Mucosa of descending colon (tissue), 3 donors: ENCODE measurements around the gene GPC6. TPM values are rescaled to one million over a fixed set of nuclear protein-coding genes. Genes with fewer than 3 reads are reported as not detected.

Experiments
- ATAC-seq: fragments of 200-7000 bp; cut with Tn5 transposase; one replicate; pipeline ENCODE4 v1.9.1; 2020; ENCODE audit warnings: mild to moderate bottlenecking, moderate library complexity
- DNase-seq, 3 donors: peaks; one replicate each; pipeline ENCODE4 v3.0.0-alpha.2; 2020
- H3K36me3 ChIP-seq: fragments of 200-600 bp; one replicate; pipeline ENCODE4 v1.8.0; 2021; ENCODE audit warnings: low read depth, mild to moderate bottlenecking
- H3K4me1 ChIP-seq: fragments of 200-600 bp; one replicate; pipeline ENCODE4 v1.8.0; 2021; ENCODE audit warnings: low read depth, mild to moderate bottlenecking
- H3K4me3 ChIP-seq: fragments of 200-600 bp; one replicate; pipeline ENCODE4 v1.8.0; 2021; ENCODE audit warnings: mild to moderate bottlenecking
- H3K9me3 ChIP-seq: fragments of 200-600 bp; one replicate; pipeline ENCODE4 v1.8.0; 2021; ENCODE audit warnings: mild to moderate bottlenecking
- CTCF ChIP-seq: fragments of 200-600 bp; IDR thresholded peaks from one replicate; pipeline ENCODE4 v1.8.0; 2022; ENCODE audit warnings: antibody characterized with exemption, mild to moderate bottlenecking
- intact Hi-C, 2 donors: fragments of 100-400 bp; cut with DNase I in 1 of 2; cut with micrococcal nuclease in 1 of 2; formaldehyde crosslinking; loops; one replicate each; pipeline versions ENCODE4 v1.11.0 to v1.11.1; 2022; cut with DNase I, micrococcal nuclease
- total RNA-seq, 3 donors: library from RNA; stranded (reverse); fragmentation: NEBNext Ultra II Directional in 2 of 3; extraction: Animal tissue kit (Norgen Biotek cat#: 25700) in 2 of 3; gene quantifications; one replicate each; pipeline versions ENCODE4 v1.2.1 to v1.2.4, GENCODE V29; 2021 to 2023
- donor health status: DM: no; HTN: no; CAD: no; lungs with moderate emphysema.
- donor health status: DM: no; HTN: no; CAD: no.
- donor health status: DM: no; HTN: yes; CAD: no.

GPC6 gene
- total RNA-seq, 3 donors from 2014 or later = 2.7 to 11.3 (median 7.5) TPM

DNA sequence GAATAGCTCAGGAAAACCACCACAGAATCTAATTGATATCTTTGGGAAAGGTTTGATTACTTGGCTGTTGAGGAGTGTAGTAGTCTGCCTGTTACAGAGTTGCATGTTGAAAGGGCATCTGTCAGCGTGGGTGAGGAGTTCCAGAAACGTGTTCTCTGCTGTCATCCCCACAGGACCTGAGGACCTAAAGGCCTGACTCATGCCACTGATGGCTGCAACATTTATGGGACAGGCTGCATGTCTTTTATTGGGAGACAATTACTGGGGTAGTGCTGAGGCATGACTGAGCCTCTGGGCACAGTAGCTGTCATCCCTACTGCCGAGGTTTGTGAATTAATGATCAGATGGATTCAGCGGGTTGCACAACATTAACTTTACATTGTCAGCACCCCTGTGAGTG, 525.9 kb downstream of the GPC6 start:
- no peak for TF ChIP-seq CTCF
- Histone ChIP-seq H3K4me1 (no peaks in the 10 kb centered on the region), H3K4me3 (no peak overlapping the region), H3K36me3 (no peaks in the 10 kb centered on the region), H3K9me3 (no peaks in the 10 kb centered on the region)
- ATAC-seq (no peak), DNase-seq (no peak)
- intact Hi-C loops = no loop called here

GRCh38 chr13:93753639-93754038, 527.0 kb downstream of the GPC6 start:
- no peaks in the 10 kb centered on the region for H3K9me3 ChIP-seq
- H3K4me3 ChIP-seq = no peak overlapping the region
- no peak for TF ChIP-seq CTCF
- H3K36me3 ChIP-seq = no peaks in the 10 kb centered on the region
- no peak for ATAC-seq
- intact Hi-C loops = no loop called here
- DNase-seq = no peak
- H3K4me1 ChIP-seq = no peaks in the 10 kb centered on the region

DNA sequence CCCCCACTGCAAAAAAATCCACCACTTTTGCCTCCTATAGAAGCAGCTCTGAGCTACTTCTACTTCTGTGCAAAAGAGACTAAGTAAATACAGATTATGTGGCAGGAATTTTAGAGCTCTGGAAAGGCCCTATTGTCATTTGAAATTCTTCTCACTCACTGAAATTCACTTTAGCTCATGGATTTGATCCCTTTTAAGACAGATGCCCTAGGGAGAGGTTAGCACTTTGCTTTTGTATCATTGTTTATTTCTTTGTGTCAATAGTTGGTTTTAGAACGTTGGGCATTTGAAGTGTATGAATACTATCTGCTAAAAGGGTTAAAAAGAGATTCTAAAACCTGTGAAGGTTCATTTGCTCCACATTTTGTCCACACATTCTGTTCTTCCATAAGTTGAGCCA, 528.7 kb downstream of the GPC6 start:
- intact Hi-C loops = no loop called here
- Histone ChIP-seq H3K9me3 (no peaks in the 10 kb centered on the region), H3K4me1 (no peaks in the 10 kb centered on the region), H3K4me3 (no peak overlapping the region), H3K36me3 (no peaks in the 10 kb centered on the region)
- DNase-seq (no peak), ATAC-seq (no peak)
- TF ChIP-seq CTCF = no peak

- Histone ChIP-seq H3K9me3 (no peaks in the 10 kb centered on the region), H3K4me3 (no peak overlapping the region), H3K4me1 (no peaks in the 10 kb centered on the region), H3K36me3 (no peaks in the 10 kb centered on the region)
- no peak for ATAC-seq
- TF ChIP-seq CTCF = no peak
- DNase-seq = no peak
- intact Hi-C loops = no loop called here
Measured at GRCh38 chr13:93758575-93758974, 532.0 kb downstream of the GPC6 start.

- ATAC-seq = no peak
- no peak for TF ChIP-seq CTCF
- H3K36me3 ChIP-seq = no peaks in the 10 kb centered on the region
- no peaks in the 10 kb centered on the region for H3K9me3 ChIP-seq
- intact Hi-C loops = no loop called here
- H3K4me1 ChIP-seq = no peaks in the 10 kb centered on the region
- DNase-seq = no peak
- no peak overlapping the region for H3K4me3 ChIP-seq
Measured at GRCh38 chr13:93762708-93763426, 536.3 kb downstream of the GPC6 start.

- H3K9me3 ChIP-seq = no peaks in the 10 kb centered on the region
- no peak for TF ChIP-seq CTCF
- ATAC-seq (no peak), DNase-seq (no peak)
- H3K4me1 ChIP-seq = no peaks in the 10 kb centered on the region
- intact Hi-C loops = no loop called here
- no peak overlapping the region for H3K4me3 ChIP-seq
- no peaks in the 10 kb centered on the region for H3K36me3 ChIP-seq
Measured at GRCh38 chr13:93765062-93765461, 538.5 kb downstream of the GPC6 start.
